Gastroesophageal sphincter (tissue), 4 donors: ENCODE results near the gene PIP4K2A. TPM values are rescaled to one million over a fixed set of nuclear protein-coding genes. Genes with fewer than 3 reads are reported as not detected.
"Not testable (repeated sequence)": the region's sequence is repeated elsewhere in the genome, so short reads cannot be mapped to it uniquely, and the experiment has no call there.

ENCODE experiments used
- ATAC-seq: fragments of 150-250 bp; one replicate; pipeline ENCODE4 v1.9.1; 2016; ENCODE audit warnings: mild to moderate bottlenecking, moderate library complexity
- H3K27ac ChIP-seq, 4 donors: fragments of 200-600 bp; sonication (generic) in 3 of 4; 1 replicate in 3 of 4; 2 replicates in 1 of 4; pipeline ENCODE4 v1.5.1; 2016 to 2019
- H3K27me3 ChIP-seq: fragments of 200-600 bp; sonication (generic); one replicate; pipeline ENCODE4 v1.5.1; 2019
- H3K36me3 ChIP-seq, 2 donors: fragments of 200-600 bp; sonication (generic); one replicate each; pipeline ENCODE4 v1.5.1; 2019; ENCODE audit warnings: control low read depth in 1 of 2
- H3K4me1 ChIP-seq, 3 donors: fragments of 200-600 bp; sonication (generic); 1 replicate in 2 of 3; 2 replicates in 1 of 3; pipeline ENCODE4 v1.5.1; 2016 to 2019; ENCODE audit warnings: control low read depth in 2 of 3
- H3K4me3 ChIP-seq, 2 donors: fragments of 200-600 bp; sonication (generic); one replicate each; pipeline ENCODE4 v1.5.1; 2019; ENCODE audit warnings: mild to moderate bottlenecking in 1 of 2, moderate library complexity in 1 of 2
- H3K9me3 ChIP-seq, 3 donors: fragments of 200-600 bp; sonication (generic); one replicate each; pipeline ENCODE4 v1.5.1; 2017 to 2019; ENCODE audit warnings: control low read depth in 2 of 3
- CTCF ChIP-seq, 4 experiments: fragments of 200-600 bp in 2 of 4; fragments of 450-650 bp in 2 of 4; sonication (generic) in 1 of 4; IDR thresholded peaks; one replicate each; pipeline ENCODE4 v1.5.1; 2017 to 2019; ENCODE audit warnings: antibody characterized with exemption in 4 of 4, mild to moderate bottlenecking in 2 of 4, moderate library complexity in 2 of 4
- EP300 ChIP-seq: sonication (generic); formaldehyde crosslinking; IDR thresholded peaks from one replicate; pipeline ENCODE4 v1.6.1; 2017; ENCODE audit warnings: antibody characterized with exemption, mild to moderate bottlenecking
- POLR2A ChIP-seq, 2 donors: fragments of 450-650 bp; IDR thresholded peaks; one replicate each; pipeline ENCODE4 v1.6.1; 2017; ENCODE audit warnings: antibody characterized with exemption in 2 of 2, mild to moderate bottlenecking in 2 of 2, moderate library complexity in 1 of 2
- POLR2AphosphoS5 ChIP-seq: sonication (generic); formaldehyde crosslinking; IDR thresholded peaks from one replicate; pipeline ENCODE4 v1.6.1; 2017; ENCODE audit warnings: antibody characterized with exemption
- WGBS, 2 donors: methylation state at CpG; one replicate each; pipeline ENCODE4 v1.1.5; 2018; ENCODE audit warnings: low coverage in 1 of 2; 5-methylcytosine and 5-hydroxymethylcytosine counted together
- total RNA-seq, 4 donors: library from RNA; depleted of rRNA; stranded (reverse); fragments of >200 nt; gene quantifications; one replicate each; pipeline ENCODE4 v1.1.0, GENCODE V29; 2016

The PIP4K2A gene
- total RNA-seq, 4 donors from 2014 or later: 30.4 to 57.2 (median 51.3) TPM

- H3K27ac ChIP-seq: no peak overlapping the region
- peaks cover 0 to 6% (median 0%) of the 10 kb centered on the region in 3 donors for H3K4me1 ChIP-seq
- ATAC-seq: no peak
- H3K27me3 ChIP-seq: no peaks in the 10 kb centered on the region
- no peaks in the 10 kb centered on the region for H3K36me3 ChIP-seq
- H3K9me3 ChIP-seq: no peaks in the 10 kb centered on the region
- no peak overlapping the region for H3K4me3 ChIP-seq
- WGBS, 2 donors: 90 to 95% methylated on average over 4 of the region's 4 CpGs
- no peak for TF ChIP-seq CTCF (IDR thresholded peaks at IDR 0.05)
- TF ChIP-seq POLR2A (IDR thresholded peaks at IDR 0.05): no peak
- TF ChIP-seq POLR2AphosphoS5: no peak
- no peak for TF ChIP-seq EP300
Measured at GRCh38 chr10:22754296-22754695, 39.9 kb upstream of the PIP4K2A start.

GRCh38 chr10:22753786-22754185 lies 39.4 kb upstream of the PIP4K2A start:
- no peaks in the 10 kb centered on the region for H3K27me3 ChIP-seq
- no peak for ATAC-seq
- TF ChIP-seq CTCF (IDR thresholded peaks at IDR 0.05) (no peak), POLR2AphosphoS5 (no peak), POLR2A (IDR thresholded peaks at IDR 0.05) (no peak)
- H3K27ac ChIP-seq: no peak overlapping the region
- no peak overlapping the region for H3K4me3 ChIP-seq
- 44 to 52% methylated on average over 2 to 3 of the region's 3 CpGs for WGBS, 2 donors
- no peaks in the 10 kb centered on the region for H3K9me3 ChIP-seq
- no peaks in the 10 kb centered on the region for H3K36me3 ChIP-seq
- H3K4me1 ChIP-seq: peaks cover 0 to 6% (median 0%) of the 10 kb centered on the region in 3 donors

- WGBS, 2 donors: 71 to 75% methylated on average over 2 of the region's 2 CpGs
- Histone ChIP-seq H3K9me3 (no peaks in the 10 kb centered on the region), H3K27me3 (no peaks in the 10 kb centered on the region), H3K4me1 (peaks cover 0 to 6% (median 0%) of the 10 kb centered on the region in 3 donors), H3K27ac (no peak overlapping the region), H3K36me3 (no peaks in the 10 kb centered on the region), H3K4me3 (no peak overlapping the region)
- no peak for TF ChIP-seq CTCF (IDR thresholded peaks at IDR 0.05)
- no peak for TF ChIP-seq POLR2A (IDR thresholded peaks at IDR 0.05)
- ATAC-seq: no peak
Measured at GRCh38 chr10:22752272-22752889, 38.0 kb upstream of the PIP4K2A start.

GRCh38 chr10:22750131-22750530 lies 35.8 kb upstream of the PIP4K2A start:
- TF ChIP-seq POLR2A (IDR thresholded peaks at IDR 0.05) (no peak), POLR2AphosphoS5 (no peak), CTCF (IDR thresholded peaks at IDR 0.05) (no peak), EP300 (no peak)
- H3K4me3 ChIP-seq: no peak overlapping the region
- no peaks in the 10 kb centered on the region for H3K9me3 ChIP-seq
- ATAC-seq: no peak
- H3K27me3 ChIP-seq: no peaks in the 10 kb centered on the region
- 75 to 77% methylated on average over 2 of the region's 2 CpGs for WGBS, 2 donors
- peaks cover 0 to 6% (median 0%) of the 10 kb centered on the region in 3 donors for H3K4me1 ChIP-seq
- H3K36me3 ChIP-seq: no peaks in the 10 kb centered on the region
- H3K27ac ChIP-seq: no peak overlapping the region

GRCh38 chr10:22744858-22745257 lies 30.5 kb upstream of the PIP4K2A start:
- WGBS, 2 donors: 78% methylated on average over 2 of the region's 2 CpGs; no CpG with 5 or more reads in 1 of the 2 donors
- H3K27ac ChIP-seq, ATAC-seq, H3K4me1 ChIP-seq, H3K36me3 ChIP-seq, H3K4me3 ChIP-seq, H3K27me3 ChIP-seq, H3K9me3 ChIP-seq: not testable (repeated sequence)
